GM12878 (cell line): ENCODE results near the gene LRRC7. TPM values are rescaled to one million over a fixed set of nuclear protein-coding genes. Genes with fewer than 3 reads are reported as not detected.

Experiments
- ATAC-seq: fragments of 200-7000 bp; cut with Tn5 transposase; 3 replicates; pipeline ENCODE4 v1.9.1; 2020; ENCODE audit warnings: mild to moderate bottlenecking, moderate library complexity
- BruUV-seq: library from RNA; stranded (reverse); fragments of 400-500 nt; replicated peaks from 2 replicates; lab custom pipeline; 2021; lab: Mats Ljungman, UMichigan
- CTCF ChIA-PET: fragments of 300-600 bp; sonication (Branson Sonifier 250); formaldehyde crosslinking; extraction: SDS; loops from one replicate; lab custom pipeline; 2021; ENCODE audit warnings: inconsistent platforms; lab: Yijun Ruan, JAX
- POLR2A ChIA-PET: fragments of 350-600 bp; formaldehyde crosslinking; extraction: SDS; loops from one replicate; lab custom pipeline; 2021; ENCODE audit warnings: inconsistent platforms; lab: Charles Lee
- RAD21 ChIA-PET: fragments of 300-600 bp; sonication (Branson Sonifier 250); formaldehyde crosslinking; loops from one replicate; lab custom pipeline; 2023; ENCODE audit warnings: antibody characterized with exemption; ENCODE audit not compliant: unreplicated experiment; lab: Charles Lee
- SMC1A ChIA-PET: fragments of 300-600 bp; sonication (Branson Sonifier 250); formaldehyde crosslinking; loops from one replicate; lab custom pipeline; 2023; ENCODE audit not compliant: unreplicated experiment, uncharacterized antibody; lab: Charles Lee
- DNase-seq: peaks from one replicate; pipeline ENCODE4 v3.0.0-alpha.2; 2011; ENCODE audit warnings: low read depth, low spot score
- FAIRE-seq: peaks from 3 replicates; lab custom pipeline; 2011; peaks lifted over from hg19 to GRCh38; lab: Jason Lieb, UNC
- H2AFZ ChIP-seq: 2 replicates; pipeline ENCODE4 v1.6.0; 2011; ENCODE audit warnings: low read depth, low read length, control low read depth; ENCODE audit not compliant: control insufficient read depth
- H3K27ac ChIP-seq: 2 replicates; pipeline ENCODE4 v1.5.1; 2011; ENCODE audit warnings: control low read depth; ENCODE audit not compliant: control insufficient read depth, insufficient read depth
- H3K27me3 ChIP-seq, 2 experiments: replicated peaks in 1 of 2; 2 replicates each; pipeline versions ENCODE4 v1.6.0 to v1.6.1; 2011; ENCODE audit warnings: low read length in 1 of 2; ENCODE audit not compliant: control insufficient read depth in 2 of 2, insufficient read depth in 2 of 2
- H3K36me3 ChIP-seq, 2 experiments: 2 replicates each; pipeline ENCODE4 v1.5.1; 2011; ENCODE audit warnings: low read length in 1 of 2; ENCODE audit not compliant: control insufficient read depth in 2 of 2, insufficient read depth in 2 of 2
- H3K4me1 ChIP-seq: 2 replicates; pipeline ENCODE4 v1.6.1; 2011; ENCODE audit warnings: mild to moderate bottlenecking, low read length, moderate library complexity, mixed read lengths; ENCODE audit not compliant: control insufficient read depth, insufficient read depth
- H3K4me2 ChIP-seq: 2 replicates; pipeline ENCODE4 v1.6.0; 2011; ENCODE audit warnings: control low read depth; ENCODE audit not compliant: control insufficient read depth, insufficient read depth
- H3K4me3 ChIP-seq: fragments of 200-600 bp; sonication (generic); 2 replicates; pipeline ENCODE4 v1.5.1; 2016
- H3K79me2 ChIP-seq: 2 replicates; pipeline ENCODE4 v1.6.0; 2011; ENCODE audit warnings: low read length; ENCODE audit not compliant: control insufficient read depth, insufficient read depth
- H3K9ac ChIP-seq: 2 replicates; pipeline ENCODE4 v1.8.0; 2011; ENCODE audit warnings: low read length, control low read depth, mixed read lengths; ENCODE audit not compliant: control insufficient read depth, insufficient read depth
- H3K9me3 ChIP-seq: replicated peaks from 3 replicates; pipeline ENCODE4 v1.5.1; 2011; ENCODE audit warnings: mild to moderate bottlenecking, low read length; ENCODE audit not compliant: control insufficient read depth, insufficient read depth
- H4K20me1 ChIP-seq: 2 replicates; pipeline ENCODE4 v1.6.0; 2011; ENCODE audit not compliant: control insufficient read depth, insufficient read depth
- CEBPZ ChIP-seq: fragments of 150-350 bp; IDR thresholded peaks from 2 replicates; pipeline ENCODE4 v1.6.1; 2016; ENCODE audit warnings: low read depth, low read length
- CTCF ChIP-seq, 3 experiments: IDR thresholded peaks in 2 of 3; conservative IDR thresholded peaks in 1 of 3; 2 replicates each; pipeline ENCODE4 v1.5.1; 2011; ENCODE audit warnings: low read depth in 3 of 3, low read length in 3 of 3, mild to moderate bottlenecking in 3 of 3, control low read depth in 2 of 3, moderate library complexity in 2 of 3, inconsistent platforms in 1 of 3, mixed read lengths in 1 of 3; ENCODE audit not compliant: control insufficient read depth in 2 of 3, insufficient read depth in 1 of 3; ENCODE audit errors: extremely low read depth in 1 of 3
- E4F1 ChIP-seq: fragments of 450-650 bp; IDR thresholded peaks from 2 replicates; pipeline ENCODE4 v1.6.1; 2018; ENCODE audit warnings: borderline replicate concordance, mild to moderate bottlenecking; ENCODE audit not compliant: partially characterized antibody
- HDAC6 ChIP-seq: fragments of 200-600 bp; sonication (generic); IDR thresholded peaks from one replicate; pipeline ENCODE4 v1.8.0; 2017; ENCODE audit warnings: antibody characterized with exemption; ENCODE audit not compliant: unreplicated experiment
- PML ChIP-seq: IDR thresholded peaks from 2 replicates; pipeline ENCODE4 v1.6.1; 2012; ENCODE audit warnings: low read length, inconsistent platforms
- RAD21 ChIP-seq: IDR thresholded peaks from 2 replicates; pipeline ENCODE4 v1.6.1; 2011; ENCODE audit warnings: mild to moderate bottlenecking, low read depth, low read length, moderate library complexity; ENCODE audit not compliant: insufficient read depth
- SMC3 ChIP-seq: IDR thresholded peaks from 2 replicates; pipeline ENCODE4 v1.6.1; 2011; ENCODE audit warnings: low read length, improper control_type of control experiment, borderline replicate concordance
- WGBS: methylation state at CpG from one replicate; pipeline ENCODE4 v1.1.6; 2016; ENCODE audit warnings: low lambda C conversion rate; ENCODE audit not compliant: insufficient replicate concordance, insufficient coverage; ENCODE audit errors: missing lambda C conversion rate; 5-methylcytosine and 5-hydroxymethylcytosine counted together
- in situ Hi-C: fragments of 300-500 bp; cut with MboI; formaldehyde crosslinking; loops from 9 replicates; pipeline ENCODE4 v1.14.3; 2018; ENCODE audit warnings: mixed read lengths
- intact Hi-C: fragments of 100-400 bp; cut with micrococcal nuclease; formaldehyde crosslinking; loops from one replicate; pipeline ENCODE4 v1.14.2; 2022; ENCODE audit not compliant: unreplicated experiment
- polyA plus RNA-seq, 11 experiments: library from polyadenylated mRNA; depleted of rRNA in 4 of 11; unstranded in 6 of 11; stranded (reverse) in 5 of 11; fragments of >200 nt; fragmentation: Nextera tagmentation in 4 of 11; fragmentation: Illumina TruSeq in 1 of 11; extraction: Ambion mirVana in 4 of 11; extraction: Trizol in 1 of 11; gene quantifications; 1 replicate in 1 of 11; 2 replicates in 10 of 11; pipeline versions ENCODE4 v1.2.1 to v1.2.3, GENCODE V29; 2011 to 2016; ENCODE audit warnings: inconsistent platforms in 2 of 11, missing spikeins in 2 of 11, low read depth in 1 of 11
- total RNA-seq, 4 experiments: library from RNA; depleted of rRNA in 3 of 4; stranded (reverse); fragments of >200 nt in 3 of 4; fragmentation: Illumina TruSeq in 1 of 4; extraction: Trizol in 1 of 4; gene quantifications; 2 replicates each; pipeline versions ENCODE4 v1.2.1 to v1.2.3, GENCODE V29; 2013 to 2021

Gene LRRC7
- total and polyA plus RNA-seq, 10 of the 15 experiments (the other 5 are each of a cell fraction or from before 2014, with no cell fraction given): 0.05 to 1.4 (median 0.24) TPM; not detected in 5

- no peaks in the 10 kb centered on the region for H3K9me3 ChIP-seq
- H3K4me3 ChIP-seq: no peak overlapping the region
- in situ Hi-C loops: loop anchor here (10.0 to 25.0 kb wide), 3 partner anchors 1125 to 1623 kb away; no protein-coding TSS in a partner anchor
- TF ChIP-seq RAD21: peak; percentile 88
- TF ChIP-seq CTCF (IDR thresholded peaks at IDR 0.05 in 2 of 3, conservative IDR thresholded peaks at IDR 0.05 in 1 of 3; ENCODE audit: control insufficient read depth in 2 of 3, extremely low read depth in 1 of 3, insufficient read depth in 1 of 3, low read depth in 3 of 3, low read length in 3 of 3): peak; percentile 60 to 66 (median 63); a peak in 5 of 6 replicates
- peak; percentile 76 for TF ChIP-seq SMC3
- TF ChIP-seq CEBPZ: no peak
- TF ChIP-seq E4F1: no peak
- TF ChIP-seq PML: no peak
- TF ChIP-seq HDAC6: no peak
- ChIA-PET CTCF (interaction anchor here (0.7 to 4.1 kb wide), 23 partner anchors 11 to 1939 kb away, joined by 3 to 32 read pairs (median 4); no protein-coding TSS in a partner anchor), SMC1A (interaction anchor here (1.1 to 1.6 kb wide), 7 partner anchors 12 to 1620 kb away, joined by 3 to 6 read pairs (median 3); no protein-coding TSS in a partner anchor), RAD21 (interaction anchor here (0.9 to 2.8 kb wide), 5 partner anchors 10 to 1617 kb away, joined by 3 to 15 read pairs (median 3); no protein-coding TSS in a partner anchor), POLR2A (no interaction called here)
- no TSS peak for BruUV-seq
- H3K36me3 ChIP-seq: no peaks in the 10 kb centered on the region
- peak; percentile 90 for FAIRE-seq
- H2AFZ ChIP-seq: no peak overlapping the region
- WGBS: 0% methylated on average over 3 of the region's 3 CpGs
- DNase-seq: peak; percentile 11
- no peaks in the 10 kb centered on the region for H4K20me1 ChIP-seq
- intact Hi-C loops: loop anchor here (1.0 to 10.0 kb wide), 5 partner anchors 433 to 1620 kb away; no protein-coding TSS in a partner anchor
- H3K4me2 ChIP-seq: no peak overlapping the region
- ATAC-seq: peak; percentile 90
- H3K79me2 ChIP-seq: no peaks in the 10 kb centered on the region
- no peaks in the 10 kb centered on the region for H3K27me3 ChIP-seq
- no peak overlapping the region for H3K9ac ChIP-seq
- H3K4me1 ChIP-seq: no peaks in the 10 kb centered on the region
- H3K27ac ChIP-seq: no peak overlapping the region
Observed at GRCh38 chr1:69737527-69738185, 169.9 kb downstream of the LRRC7 start.
